ENCODE data around the gene PRG2. TPM values are rescaled to one million over a fixed set of nuclear protein-coding genes. Genes with fewer than 3 reads are reported as not detected.

The PRG2 gene
- total and polyA plus RNA-seq, 9 of the 15 experiments (the other 6 are each of a cell fraction or from before 2014, with no cell fraction given) = 1.8 to 78.0 (median 26.6) TPM

DNA sequence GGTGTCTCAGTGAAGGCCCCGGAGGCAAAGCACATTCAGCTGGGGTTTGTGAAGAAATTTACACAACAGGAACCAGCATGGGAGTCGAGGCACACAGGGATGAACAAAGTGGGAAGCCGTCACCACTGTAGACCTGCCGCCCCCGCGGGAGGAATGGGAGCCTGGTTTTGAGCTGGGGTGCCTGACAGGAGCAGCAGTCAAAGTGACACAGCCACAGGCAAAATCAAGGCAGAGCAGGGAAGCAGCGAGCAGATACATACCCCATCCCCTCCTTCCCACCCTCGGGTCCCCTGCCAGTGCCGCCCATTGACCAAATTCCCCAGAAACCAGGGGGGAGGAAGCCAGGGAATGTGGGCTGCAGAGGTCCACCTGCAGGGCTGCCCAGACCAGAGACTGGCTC lies 31.5 kb downstream of the PRG2 start (continued):
- TF ChIP-seq FOXM1 (IDR thresholded peaks at IDR 0.05; ENCODE audit: low read depth) = no peak
- no peak for TF ChIP-seq FOXM1 (CRISPR knock-in tag; IDR thresholded peaks at IDR 0.05; ENCODE audit: low read depth)
- TF ChIP-seq FOSL1 (tag; conservative IDR thresholded peaks at IDR 0.05) = no peak

DNA sequence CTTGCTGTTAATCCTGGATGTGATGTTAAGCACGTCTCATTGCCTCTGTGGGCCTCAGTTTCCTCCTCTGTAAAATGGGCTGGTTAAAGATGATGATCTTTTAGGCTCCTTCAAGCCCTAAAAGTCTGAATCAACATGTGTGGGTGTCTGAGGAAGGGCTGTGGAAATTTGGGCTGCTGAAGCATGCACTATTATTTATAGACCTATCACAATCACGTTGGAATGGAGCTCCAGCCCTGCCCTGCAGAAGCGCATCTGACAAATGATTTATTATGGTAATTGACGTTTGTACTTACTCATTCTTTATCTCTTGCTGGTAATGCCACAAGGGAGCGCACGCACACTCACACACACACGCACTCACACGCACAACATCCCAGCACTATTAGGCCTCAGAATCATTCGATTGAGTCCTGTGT lies 31.9 kb downstream of the PRG2 start:
- no peaks in the 10 kb centered on the region for H3K27me3 ChIP-seq (ENCODE audit: control insufficient read depth in 2 of 2, insufficient read depth in 2 of 2, low read length in 2 of 2)
- ChIA-PET POLR2A (interaction anchor here (1.0 to 1.6 kb wide), 4 partner anchors 10 to 38 kb away, joined by 3 to 5 read pairs (median 4); no protein-coding TSS in a partner anchor), CTCF (ENCODE audit: low intra/inter-chr PET ratio) (no interaction called here)
- no TSS peak for BruUV-seq (replicated peaks)
- 14% methylated on average over 8 of the region's 9 CpGs for WGBS (ENCODE audit: insufficient coverage, low coverage, missing lambda C conversion rate)
- H3K4me2 ChIP-seq (ENCODE audit: insufficient read depth, low read length) = no peak overlapping the region; the same call in 1 of the 2 replicates
- H3K9me3 ChIP-seq (replicated peaks; ENCODE audit: control insufficient read depth, insufficient read depth, low read depth, low read length) = no peaks in the 10 kb centered on the region
- no peaks in the 10 kb centered on the region for H3K79me2 ChIP-seq (ENCODE audit: control insufficient read depth, insufficient read depth, low read length)
- H3K36me3 ChIP-seq (ENCODE audit: control insufficient read depth, insufficient read depth, low read length) = no peaks in the 10 kb centered on the region
- no peaks in the 10 kb centered on the region for H3K9me1 ChIP-seq (ENCODE audit: control insufficient read depth, insufficient read depth, low read length)
- peak; percentile 37 for ATAC-seq
- FAIRE-seq = peak; percentile 57
- H3K4me1 ChIP-seq (replicated peaks in 1 of 2; ENCODE audit: control insufficient read depth in 2 of 2, insufficient read depth in 2 of 2, low read length in 2 of 2) = peaks cover 17 to 29% of the 10 kb centered on the region in 2 experiments
- no peak overlapping the region for H3K27ac ChIP-seq (ENCODE audit: extremely low read depth, low read depth, low read length)
- peak in 1 of 4 experiments; percentile 44 for DNase-seq (ENCODE audit: extremely low read depth in 1 of 4, low spot score in 3 of 4)
- no peak overlapping the region for H3K4me3 ChIP-seq
- no peaks in the 10 kb centered on the region for H4K20me1 ChIP-seq (replicated peaks; ENCODE audit: control insufficient read depth, insufficient read depth, low read length)
- peak overlapping the region; percentile 38; the same call in 1 of the 2 replicates for H2AFZ ChIP-seq (ENCODE audit: low read depth, low read length)
- peak overlapping the region in 1 of 2 experiments; percentile 38; a peak in 1 of 4 replicates for H3K9ac ChIP-seq (ENCODE audit: insufficient read depth in 1 of 2, low read depth in 2 of 2, low read length in 2 of 2)
- intact Hi-C loops (cut with micrococcal nuclease) = loop anchor here (2.0 kb wide), 1 partner anchor 44 kb away; no protein-coding TSS in a partner anchor
- in situ Hi-C loops (cut with MboI) = no loop called here
- TF ChIP-seq POU5F1 (IDR thresholded peaks at IDR 0.05; ENCODE audit: borderline replicate concordance, low read depth, low read length, partially characterized antibody) = no peak
- TF ChIP-seq ATF1 (CRISPR knock-in tag; IDR thresholded peaks at IDR 0.05) = no peak
- TF ChIP-seq ATF1 (tag; IDR thresholded peaks at IDR 0.05) = peak; percentile 68
- no peak for TF ChIP-seq SPI1 (IDR thresholded peaks at IDR 0.05; ENCODE audit: borderline replicate concordance, low read depth, low read length)
- TF ChIP-seq SMAD3 (CRISPR knock-in tag; conservative IDR thresholded peaks at IDR 0.05) = no peak
- TF ChIP-seq TBP (optimal IDR thresholded peaks at IDR 0.05; ENCODE audit: low read depth, low read length) = no peak
- no peak for TF ChIP-seq FOXJ2 (tag; IDR thresholded peaks at IDR 0.05)
- TF ChIP-seq SP2 (IDR thresholded peaks at IDR 0.05; ENCODE audit: extremely low read depth, low read depth, low read length, poor library complexity, severe bottlenecking) = no peak
- TF ChIP-seq, protein P1, sequence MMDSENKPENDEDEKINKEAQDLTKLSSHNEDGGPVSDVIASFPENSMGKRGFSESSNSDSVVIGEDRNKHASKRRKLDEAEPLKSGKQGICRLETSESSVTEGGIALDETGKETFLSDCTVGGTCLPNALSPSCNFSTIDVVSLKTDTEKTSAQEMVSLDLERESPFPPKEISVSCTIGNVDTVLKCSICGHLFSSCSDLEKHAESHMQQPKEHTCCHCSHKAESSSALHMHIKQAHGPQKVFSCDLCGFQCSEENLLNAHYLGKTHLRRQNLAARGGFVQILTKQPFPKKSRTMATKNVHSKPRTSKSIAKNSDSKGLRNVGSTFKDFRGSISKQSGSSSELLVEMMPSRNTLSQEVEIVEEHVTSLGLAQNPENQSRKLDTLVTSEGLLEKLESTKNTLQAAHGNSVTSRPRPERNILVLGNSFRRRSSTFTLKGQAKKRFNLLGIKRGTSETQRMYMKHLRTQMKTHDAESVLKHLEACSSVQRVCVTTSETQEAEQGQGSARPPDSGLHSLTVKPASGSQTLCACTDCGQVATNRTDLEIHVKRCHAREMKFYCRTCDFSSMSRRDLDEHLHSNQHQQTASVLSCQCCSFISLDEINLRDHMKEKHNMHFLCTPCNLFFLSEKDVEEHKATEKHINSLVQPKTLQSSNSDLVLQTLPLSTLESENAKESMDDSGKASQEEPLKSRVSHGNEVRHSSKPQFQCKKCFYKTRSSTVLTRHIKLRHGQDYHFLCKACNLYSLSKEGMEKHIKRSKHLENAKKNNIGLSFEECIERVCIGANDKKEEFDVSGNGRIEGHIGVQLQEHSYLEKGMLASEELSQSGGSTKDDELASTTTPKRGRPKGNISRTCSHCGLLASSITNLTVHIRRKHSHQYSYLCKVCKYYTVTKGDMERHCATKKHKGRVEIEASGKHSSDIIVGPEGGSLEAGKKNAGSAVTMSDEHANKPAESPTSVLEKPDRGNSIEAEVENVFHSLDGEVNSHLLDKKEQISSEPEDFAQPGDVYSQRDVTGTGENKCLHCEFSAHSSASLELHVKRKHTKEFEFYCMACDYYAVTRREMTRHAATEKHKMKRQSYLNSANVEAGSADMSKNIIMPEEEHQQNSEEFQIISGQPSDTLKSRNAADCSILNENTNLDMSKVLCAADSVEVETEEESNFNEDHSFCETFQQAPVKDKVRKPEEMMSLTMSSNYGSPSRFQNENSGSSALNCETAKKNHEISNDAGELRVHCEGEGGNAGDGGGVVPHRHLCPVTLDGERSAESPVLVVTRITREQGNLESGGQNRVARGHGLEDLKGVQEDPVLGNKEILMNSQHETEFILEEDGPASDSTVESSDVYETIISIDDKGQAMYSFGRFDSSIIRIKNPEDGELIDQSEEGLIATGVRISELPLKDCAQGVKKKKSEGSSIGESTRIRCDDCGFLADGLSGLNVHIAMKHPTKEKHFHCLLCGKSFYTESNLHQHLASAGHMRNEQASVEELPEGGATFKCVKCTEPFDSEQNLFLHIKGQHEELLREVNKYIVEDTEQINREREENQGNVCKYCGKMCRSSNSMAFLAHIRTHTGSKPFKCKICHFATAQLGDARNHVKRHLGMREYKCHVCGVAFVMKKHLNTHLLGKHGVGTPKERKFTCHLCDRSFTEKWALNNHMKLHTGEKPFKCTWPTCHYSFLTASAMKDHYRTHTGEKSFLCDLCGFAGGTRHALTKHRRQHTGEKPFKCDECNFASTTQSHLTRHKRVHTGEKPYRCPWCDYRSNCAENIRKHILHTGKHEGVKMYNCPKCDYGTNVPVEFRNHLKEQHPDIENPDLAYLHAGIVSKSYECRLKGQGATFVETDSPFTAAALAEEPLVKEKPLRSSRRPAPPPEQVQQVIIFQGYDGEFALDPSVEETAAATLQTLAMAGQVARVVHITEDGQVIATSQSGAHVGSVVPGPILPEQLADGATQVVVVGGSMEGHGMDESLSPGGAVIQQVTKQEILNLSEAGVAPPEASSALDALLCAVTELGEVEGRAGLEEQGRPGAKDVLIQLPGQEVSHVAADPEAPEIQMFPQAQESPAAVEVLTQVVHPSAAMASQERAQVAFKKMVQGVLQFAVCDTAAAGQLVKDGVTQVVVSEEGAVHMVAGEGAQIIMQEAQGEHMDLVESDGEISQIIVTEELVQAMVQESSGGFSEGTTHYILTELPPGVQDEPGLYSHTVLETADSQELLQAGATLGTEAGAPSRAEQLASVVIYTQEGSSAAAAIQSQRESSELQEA (IDR thresholded peaks at IDR 0.05; ENCODE audit: low read depth) = no peak
- TF ChIP-seq PCBP1 (IDR thresholded peaks at IDR 0.05; ENCODE audit: low read depth, low read length, poor library complexity, severe bottlenecking) = no peak
- TF ChIP-seq NCOA2 (IDR thresholded peaks at IDR 0.05; ENCODE audit: partially characterized antibody in 2 of 2) = no peak
- no peak for TF ChIP-seq SOX6 (IDR thresholded peaks at IDR 0.05)

Measured in K562 (cell line).